ENCODE measurements around the gene TMEM252.

DNA sequence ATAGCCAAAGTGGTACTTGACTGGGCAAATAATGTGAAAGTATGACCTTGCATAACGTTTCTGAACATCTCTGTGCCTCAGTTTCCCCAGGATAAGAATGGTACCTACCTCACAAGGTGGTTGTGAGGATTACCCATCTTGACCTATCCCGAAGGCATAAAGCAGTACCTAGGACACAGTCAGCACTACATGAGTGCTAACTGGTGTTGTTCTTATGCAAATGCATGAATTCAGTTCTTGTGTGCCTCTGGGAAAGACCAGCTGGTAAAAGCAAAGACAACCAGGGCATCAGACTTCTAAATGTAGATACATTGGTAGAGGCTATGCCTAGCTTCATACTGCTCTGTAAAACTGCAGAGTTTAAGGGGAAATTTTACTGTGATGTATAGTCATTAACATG is 21.8 kb upstream of the TMEM252 start:
- TF ChIP-seq CTCF (IDR thresholded peaks at IDR 0.05) (no peak), EZH2phosphoT487 (IDR thresholded peaks at IDR 0.05) (no peak)

Data from neural progenitor cell (in vitro differentiated cells).